Nephron (organoid): ENCODE measurements around the gene UBTD1.

Experiments
- H3K27ac Mint-ChIP-seq, 3 experiments: 2 replicates each; pipeline ENCODE4 v1.8.0; 2020; ENCODE audit warnings: mixed read lengths in 3 of 3, mild to moderate bottlenecking in 2 of 3, moderate library complexity in 1 of 3
- H3K27me3 Mint-ChIP-seq: 2 replicates; pipeline ENCODE4 v1.8.0; 2021; ENCODE audit warnings: low read depth, mild to moderate bottlenecking, moderate library complexity, mixed read lengths
- H3K36me3 Mint-ChIP-seq: 2 replicates; pipeline ENCODE4 v1.8.0; 2020; ENCODE audit warnings: low read depth, mixed read lengths
- H3K4me1 Mint-ChIP-seq: 2 replicates; pipeline ENCODE4 v1.8.0; 2020; ENCODE audit warnings: mixed read lengths
- H3K4me3 Mint-ChIP-seq, 3 experiments: 2 replicates each; pipeline ENCODE4 v1.8.0; 2020; ENCODE audit warnings: mild to moderate bottlenecking in 3 of 3, mixed read lengths in 3 of 3, moderate library complexity in 2 of 3
- H3K9me3 Mint-ChIP-seq: 2 replicates; pipeline ENCODE4 v1.8.0; 2020; ENCODE audit warnings: mixed read lengths
- TF ChIP-seq, protein P1 (sequence below), 3 experiments: fragments of 200-600 bp; sonication (generic); IDR thresholded peaks; one replicate each; pipeline ENCODE4 v1.5.0; 2021; ENCODE audit warnings: antibody characterized with exemption in 3 of 3; ENCODE audit not compliant: unreplicated experiment in 3 of 3

The UBTD1 gene

DNA sequence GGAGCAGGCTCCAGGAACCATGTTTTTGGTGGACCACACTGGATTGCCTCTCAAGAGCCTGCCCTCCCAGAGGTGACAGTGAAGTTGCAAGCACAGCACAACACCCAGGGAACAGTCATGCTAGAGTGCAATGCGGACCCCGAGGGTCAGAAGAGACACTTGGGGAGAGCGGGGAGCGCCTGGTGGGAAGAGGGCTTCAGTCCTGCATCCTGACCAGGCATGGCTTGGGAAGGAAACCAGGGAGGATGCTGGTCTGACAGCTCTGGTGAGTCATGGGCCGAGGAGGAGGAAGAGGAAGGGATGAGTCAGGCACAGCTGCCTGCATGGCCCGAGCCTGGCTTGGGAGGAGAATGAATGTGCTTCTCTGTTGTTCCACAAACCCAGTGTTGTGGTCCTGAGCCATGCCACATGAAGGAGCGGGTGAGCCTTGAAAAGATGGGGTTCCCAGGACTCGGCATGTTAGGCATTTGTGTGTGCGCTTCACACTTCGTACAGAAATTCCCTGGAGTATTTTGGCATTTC is 44.4 kb downstream of the UBTD1 start:
- TF ChIP-seq, protein P1, sequence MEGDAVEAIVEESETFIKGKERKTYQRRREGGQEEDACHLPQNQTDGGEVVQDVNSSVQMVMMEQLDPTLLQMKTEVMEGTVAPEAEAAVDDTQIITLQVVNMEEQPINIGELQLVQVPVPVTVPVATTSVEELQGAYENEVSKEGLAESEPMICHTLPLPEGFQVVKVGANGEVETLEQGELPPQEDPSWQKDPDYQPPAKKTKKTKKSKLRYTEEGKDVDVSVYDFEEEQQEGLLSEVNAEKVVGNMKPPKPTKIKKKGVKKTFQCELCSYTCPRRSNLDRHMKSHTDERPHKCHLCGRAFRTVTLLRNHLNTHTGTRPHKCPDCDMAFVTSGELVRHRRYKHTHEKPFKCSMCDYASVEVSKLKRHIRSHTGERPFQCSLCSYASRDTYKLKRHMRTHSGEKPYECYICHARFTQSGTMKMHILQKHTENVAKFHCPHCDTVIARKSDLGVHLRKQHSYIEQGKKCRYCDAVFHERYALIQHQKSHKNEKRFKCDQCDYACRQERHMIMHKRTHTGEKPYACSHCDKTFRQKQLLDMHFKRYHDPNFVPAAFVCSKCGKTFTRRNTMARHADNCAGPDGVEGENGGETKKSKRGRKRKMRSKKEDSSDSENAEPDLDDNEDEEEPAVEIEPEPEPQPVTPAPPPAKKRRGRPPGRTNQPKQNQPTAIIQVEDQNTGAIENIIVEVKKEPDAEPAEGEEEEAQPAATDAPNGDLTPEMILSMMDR (IDR thresholded peaks at IDR 0.05; ENCODE audit: unreplicated experiment in 3 of 3) = no peak
- Mint-ChIP-seq H3K4me1 (peaks cover 74% of the 10 kb centered on the region), H3K36me3 (no peaks in the 10 kb centered on the region), H3K27ac (peak overlapping the region; percentile 86 to 89 (median 88)), H3K27me3 (no peaks in the 10 kb centered on the region), H3K4me3 (peak overlapping the region in 1 of 3 experiments; percentile 7), H3K9me3 (no peaks in the 10 kb centered on the region)

DNA sequence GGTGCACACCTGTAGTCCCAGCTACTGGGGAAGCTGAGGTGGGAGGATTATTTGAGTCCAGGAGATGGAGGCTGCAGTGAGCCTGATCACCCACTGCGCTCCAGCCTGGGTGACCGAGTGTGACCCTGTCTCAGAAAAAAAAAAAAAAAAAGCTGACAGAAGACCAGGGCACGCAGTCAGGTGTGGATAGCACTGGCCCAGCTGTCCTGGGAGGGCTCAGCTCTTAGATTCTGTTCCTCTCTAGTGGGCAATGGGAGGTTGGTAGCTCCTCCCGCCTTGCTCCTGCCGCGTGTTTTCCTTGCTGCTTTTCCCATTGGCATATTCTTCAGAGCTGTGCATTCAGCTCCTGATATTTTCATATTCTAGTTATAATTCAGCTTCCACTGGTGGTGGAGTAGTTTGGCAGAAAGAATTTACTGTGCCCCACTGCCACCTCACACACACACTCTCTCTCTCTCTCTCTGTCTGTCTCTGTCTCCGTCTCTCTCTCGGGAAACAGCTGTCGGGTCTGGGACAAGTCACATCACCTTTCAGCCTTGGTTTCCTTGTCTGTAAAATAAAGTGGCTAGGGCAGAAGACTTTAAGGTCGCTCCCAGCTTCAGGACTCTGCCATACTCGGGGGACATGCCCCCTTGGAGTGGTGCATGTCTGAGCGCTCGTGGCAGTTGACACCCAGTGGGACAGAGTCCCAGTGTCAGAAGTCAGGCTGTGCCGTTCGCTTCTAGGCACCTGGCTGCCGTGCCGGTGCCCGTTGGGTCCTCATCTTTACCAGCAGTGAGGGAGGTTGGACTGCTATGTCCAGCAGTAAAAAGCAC is 47.9 kb downstream of the UBTD1 start:
- H3K4me3 Mint-ChIP-seq = peak overlapping the region in 1 of 3 experiments; percentile 36
- H3K9me3 Mint-ChIP-seq = no peaks in the 10 kb centered on the region
- peak overlapping the region; percentile 78 to 88 (median 82) for H3K27ac Mint-ChIP-seq
- H3K4me1 Mint-ChIP-seq = peaks cover 76% of the 10 kb centered on the region
- H3K36me3 Mint-ChIP-seq = no peaks in the 10 kb centered on the region
- TF ChIP-seq, protein P1 (IDR thresholded peaks at IDR 0.05; ENCODE audit: unreplicated experiment in 3 of 3) = no peak
- no peaks in the 10 kb centered on the region for H3K27me3 Mint-ChIP-seq

DNA sequence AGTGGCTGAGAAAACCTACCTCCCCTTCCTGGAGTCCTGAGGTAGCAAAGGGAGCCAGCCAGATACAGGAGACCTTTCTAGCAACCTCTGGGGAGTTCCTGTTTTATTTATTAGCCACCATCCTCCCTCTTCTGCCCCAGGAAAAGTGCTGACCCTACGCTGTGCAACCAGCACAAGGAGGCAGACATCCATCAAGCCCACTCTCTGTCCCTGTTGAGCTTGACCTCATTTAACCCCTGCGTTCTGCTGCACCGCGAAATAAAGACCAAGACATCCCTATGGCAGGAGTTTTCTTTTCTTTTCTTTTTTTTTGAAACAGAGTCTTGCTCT is 48.5 kb downstream of the UBTD1 start:
- TF ChIP-seq, protein P1 (IDR thresholded peaks at IDR 0.05; ENCODE audit: unreplicated experiment in 3 of 3) = no peak
- no peaks in the 10 kb centered on the region for H3K9me3 Mint-ChIP-seq
- H3K4me1 Mint-ChIP-seq = peaks cover 71% of the 10 kb centered on the region
- peak overlapping the region; percentile 78 to 88 (median 82) for H3K27ac Mint-ChIP-seq
- peak overlapping the region in 1 of 3 experiments; percentile 36 for H3K4me3 Mint-ChIP-seq
- no peaks in the 10 kb centered on the region for H3K36me3 Mint-ChIP-seq
- no peaks in the 10 kb centered on the region for H3K27me3 Mint-ChIP-seq

DNA sequence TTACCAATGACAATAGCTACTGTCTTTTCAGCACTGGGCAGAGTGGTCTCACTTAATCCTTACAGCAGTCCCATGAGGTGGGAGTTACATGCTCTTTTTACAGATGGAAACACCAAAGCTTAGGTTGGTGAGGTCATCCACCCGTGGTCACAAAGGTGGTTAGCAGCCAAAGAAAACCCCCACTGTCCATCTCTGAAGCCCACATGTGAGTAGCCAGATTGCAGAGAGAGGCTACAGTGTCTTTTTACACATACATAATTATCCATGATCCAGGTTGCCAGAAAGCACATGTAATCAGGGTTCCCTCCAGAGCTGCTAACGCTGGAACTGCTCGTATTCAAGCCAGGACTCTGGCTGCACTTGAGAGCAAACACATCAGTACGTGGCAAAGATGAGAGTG is 49.2 kb downstream of the UBTD1 start:
- Mint-ChIP-seq H3K36me3 (no peaks in the 10 kb centered on the region), H3K27me3 (no peaks in the 10 kb centered on the region), H3K4me1 (peaks cover 64% of the 10 kb centered on the region), H3K4me3 (no peak overlapping the region), H3K27ac (peak overlapping the region; percentile 78 to 94 (median 89)), H3K9me3 (no peaks in the 10 kb centered on the region)
- TF ChIP-seq, protein P1 (IDR thresholded peaks at IDR 0.05; ENCODE audit: unreplicated experiment in 3 of 3) = no peak

DNA sequence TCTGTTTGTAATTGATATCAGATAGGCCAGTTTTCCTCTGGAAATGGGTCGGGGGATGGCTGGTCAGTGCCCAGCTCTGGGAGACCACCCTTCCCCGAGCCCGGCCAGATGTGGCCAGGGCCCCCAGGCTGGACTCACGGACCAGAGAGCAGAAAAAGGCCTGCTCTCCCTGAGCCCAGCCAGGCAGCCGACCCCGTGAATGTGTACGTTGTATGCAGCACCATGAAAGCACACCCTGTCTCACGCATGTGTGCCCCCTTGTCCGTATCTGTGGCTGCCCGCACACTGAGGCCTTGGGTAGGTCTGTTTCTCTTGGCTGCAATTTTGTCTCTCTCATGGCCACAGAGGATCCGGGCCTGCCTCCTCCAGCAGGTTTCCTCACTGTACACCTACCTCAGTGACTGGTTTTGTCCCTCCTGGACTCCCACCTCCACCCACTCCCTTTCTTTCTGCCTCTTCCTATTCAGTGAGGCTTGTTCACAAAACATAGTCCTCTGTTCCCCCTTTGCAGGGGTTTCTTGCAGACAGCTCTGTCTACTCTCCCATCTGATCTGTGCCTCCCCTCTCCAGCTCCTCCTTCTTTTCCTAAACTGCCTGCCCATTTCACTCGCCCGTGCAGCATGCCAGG is 50.2 kb downstream of the UBTD1 start:
- Mint-ChIP-seq H3K4me1 (peaks cover 62% of the 10 kb centered on the region), H3K27me3 (no peaks in the 10 kb centered on the region), H3K9me3 (no peaks in the 10 kb centered on the region), H3K4me3 (no peak overlapping the region), H3K36me3 (no peaks in the 10 kb centered on the region), H3K27ac (peak overlapping the region; percentile 30 to 88 (median 83))
- TF ChIP-seq, protein P1 (IDR thresholded peaks at IDR 0.05; ENCODE audit: unreplicated experiment in 3 of 3) = no peak
